ENCODE results near the gene DLG5. TPM values are rescaled to one million over a fixed set of nuclear protein-coding genes. Genes with fewer than 3 reads are reported as not detected.

The DLG5 gene
- total RNA-seq, 1 donor from 2014 or later, result 22.2 TPM

DNA sequence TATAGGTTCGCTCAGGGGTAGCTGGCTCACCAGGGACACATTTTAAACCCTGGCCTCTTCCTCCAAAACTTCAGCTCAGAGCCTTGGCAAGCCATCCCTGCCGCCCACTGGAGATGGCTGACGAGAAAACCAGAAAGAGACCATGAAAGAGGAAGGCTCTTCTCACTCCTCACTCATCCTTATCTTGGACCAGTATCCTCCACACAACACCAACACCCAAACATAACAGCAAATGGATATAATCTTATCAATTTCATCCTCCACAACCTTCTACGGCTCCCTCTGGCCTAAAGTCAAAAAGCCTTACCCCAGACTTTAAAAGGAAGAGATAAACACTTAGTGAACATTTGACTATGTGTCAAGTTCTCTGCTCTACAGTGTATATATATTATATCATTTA, 26.9 kb downstream of the DLG5 start:
- no peak overlapping the region for H3K4me3 Mint-ChIP-seq

DNA sequence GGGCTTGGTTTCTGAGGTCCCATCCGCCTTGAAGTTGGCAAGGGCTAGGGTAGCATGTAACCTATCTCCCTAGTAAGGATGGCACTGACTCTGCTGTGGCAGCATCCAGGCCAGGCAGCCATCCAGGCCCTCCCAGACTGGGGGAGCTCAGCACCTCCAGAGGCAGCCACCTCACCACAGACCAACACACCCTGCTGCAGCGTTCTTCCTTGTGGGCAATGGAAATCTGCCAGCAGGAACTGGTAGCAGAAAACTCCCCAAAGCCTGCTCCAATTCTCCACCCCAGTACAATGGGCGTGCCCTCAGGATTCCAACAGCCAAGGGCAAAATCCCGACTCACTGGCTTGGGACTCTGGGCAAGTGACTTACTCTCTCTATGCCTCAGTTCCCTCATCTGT, 27.5 kb downstream of the DLG5 start:
- Histone ChIP-seq H3K4me1 (peaks cover 21% of the 10 kb centered on the region), H3F3A (ENCODE audit: low read depth) (no peaks in the 10 kb centered on the region), H3K4me2 (no peak overlapping the region), H3K4me3 (no peak overlapping the region), H3K9ac (no peak overlapping the region), H3K36me3 (no peaks in the 10 kb centered on the region), H3K79me2 (ENCODE audit: low read depth) (peaks cover 95% of the 10 kb centered on the region), H3K27ac (no peak overlapping the region), H3K27me3 (no peaks in the 10 kb centered on the region), H4K20me1 (ENCODE audit: low read depth) (peaks cover 64% of the 10 kb centered on the region), H2AFZ (replicated peaks) (no peak overlapping the region), H3K9me3 (ENCODE audit: low read depth) (no peaks in the 10 kb centered on the region)
- TF ChIP-seq, protein P1, sequence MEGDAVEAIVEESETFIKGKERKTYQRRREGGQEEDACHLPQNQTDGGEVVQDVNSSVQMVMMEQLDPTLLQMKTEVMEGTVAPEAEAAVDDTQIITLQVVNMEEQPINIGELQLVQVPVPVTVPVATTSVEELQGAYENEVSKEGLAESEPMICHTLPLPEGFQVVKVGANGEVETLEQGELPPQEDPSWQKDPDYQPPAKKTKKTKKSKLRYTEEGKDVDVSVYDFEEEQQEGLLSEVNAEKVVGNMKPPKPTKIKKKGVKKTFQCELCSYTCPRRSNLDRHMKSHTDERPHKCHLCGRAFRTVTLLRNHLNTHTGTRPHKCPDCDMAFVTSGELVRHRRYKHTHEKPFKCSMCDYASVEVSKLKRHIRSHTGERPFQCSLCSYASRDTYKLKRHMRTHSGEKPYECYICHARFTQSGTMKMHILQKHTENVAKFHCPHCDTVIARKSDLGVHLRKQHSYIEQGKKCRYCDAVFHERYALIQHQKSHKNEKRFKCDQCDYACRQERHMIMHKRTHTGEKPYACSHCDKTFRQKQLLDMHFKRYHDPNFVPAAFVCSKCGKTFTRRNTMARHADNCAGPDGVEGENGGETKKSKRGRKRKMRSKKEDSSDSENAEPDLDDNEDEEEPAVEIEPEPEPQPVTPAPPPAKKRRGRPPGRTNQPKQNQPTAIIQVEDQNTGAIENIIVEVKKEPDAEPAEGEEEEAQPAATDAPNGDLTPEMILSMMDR (IDR thresholded peaks at IDR 0.05), result no peak
- TF ChIP-seq EZH2phosphoT487 (IDR thresholded peaks at IDR 0.05), result no peak
- no peak for TF ChIP-seq EZH2 (IDR thresholded peaks at IDR 0.05)
- no peak overlapping the region for H3K27ac Mint-ChIP-seq
- H3K4me3 Mint-ChIP-seq, result no peak overlapping the region
- H3K36me3 Mint-ChIP-seq, result peaks cover 10% of the 10 kb centered on the region
- H3K27me3 Mint-ChIP-seq (ENCODE audit: insufficient read depth, low read depth), result peaks cover 2% of the 10 kb centered on the region
- peaks cover 46% of the 10 kb centered on the region for H3K4me1 Mint-ChIP-seq
- no peak for DNase-seq (ENCODE audit: low spot score)
- no peaks in the 10 kb centered on the region for H3K9me3 Mint-ChIP-seq

More for the DNA sequence above, 26.9 kb downstream of the DLG5 start:
- H3K27ac Mint-ChIP-seq, result no peak overlapping the region
- peaks cover 15% of the 10 kb centered on the region for H3K36me3 Mint-ChIP-seq
- Histone ChIP-seq H3F3A (ENCODE audit: low read depth) (no peaks in the 10 kb centered on the region), H3K4me1 (peaks cover 17% of the 10 kb centered on the region), H3K4me3 (no peak overlapping the region), H2AFZ (replicated peaks) (no peak overlapping the region), H3K79me2 (ENCODE audit: low read depth) (peaks cover 94% of the 10 kb centered on the region), H4K20me1 (ENCODE audit: low read depth) (peaks cover 61% of the 10 kb centered on the region), H3K9ac (no peak overlapping the region), H3K4me2 (no peak overlapping the region), H3K27ac (no peak overlapping the region), H3K27me3 (no peaks in the 10 kb centered on the region), H3K36me3 (no peaks in the 10 kb centered on the region), H3K9me3 (ENCODE audit: low read depth) (no peaks in the 10 kb centered on the region)
- peaks cover 42% of the 10 kb centered on the region for H3K4me1 Mint-ChIP-seq
- DNase-seq (ENCODE audit: low spot score), result no peak
- TF ChIP-seq EZH2phosphoT487 (IDR thresholded peaks at IDR 0.05) (no peak), EZH2 (IDR thresholded peaks at IDR 0.05) (no peak)
- TF ChIP-seq, protein P1 (IDR thresholded peaks at IDR 0.05), result no peak
- no peaks in the 10 kb centered on the region for H3K9me3 Mint-ChIP-seq
- peaks cover 2% of the 10 kb centered on the region for H3K27me3 Mint-ChIP-seq (ENCODE audit: insufficient read depth, low read depth)

- Histone ChIP-seq H3K36me3 (no peaks in the 10 kb centered on the region), H3F3A (ENCODE audit: low read depth) (no peaks in the 10 kb centered on the region), H3K9ac (no peak overlapping the region), H3K27ac (no peak overlapping the region), H3K4me2 (no peak overlapping the region), H3K9me3 (ENCODE audit: low read depth) (no peaks in the 10 kb centered on the region), H4K20me1 (ENCODE audit: low read depth) (peaks cover 64% of the 10 kb centered on the region), H3K79me2 (ENCODE audit: low read depth) (peaks cover 95% of the 10 kb centered on the region), H3K27me3 (no peaks in the 10 kb centered on the region), H3K4me1 (peaks cover 21% of the 10 kb centered on the region), H2AFZ (replicated peaks) (no peak overlapping the region), H3K4me3 (no peak overlapping the region)
- H3K4me3 Mint-ChIP-seq, result no peak overlapping the region
- H3K9me3 Mint-ChIP-seq, result no peaks in the 10 kb centered on the region
- H3K27me3 Mint-ChIP-seq (ENCODE audit: insufficient read depth, low read depth), result peaks cover 2% of the 10 kb centered on the region
- peak; percentile 31 for DNase-seq (ENCODE audit: low spot score)
- TF ChIP-seq EZH2phosphoT487 (IDR thresholded peaks at IDR 0.05) (no peak), EZH2 (IDR thresholded peaks at IDR 0.05) (no peak)
- TF ChIP-seq, protein P1 (IDR thresholded peaks at IDR 0.05), result no peak
- H3K4me1 Mint-ChIP-seq, result peaks cover 52% of the 10 kb centered on the region
- H3K36me3 Mint-ChIP-seq, result peaks cover 5% of the 10 kb centered on the region
- peak overlapping the region; percentile 69 for H3K27ac Mint-ChIP-seq
These were observed 28.1 kb downstream of the DLG5 start for GRCh38 chr10:77898323-77899079.
